Amniotic epithelial cell (primary cell): ENCODE results near the gene ATP10A.
"Not testable (repeated sequence)": the region's sequence is repeated elsewhere in the genome, so short reads cannot be mapped to it uniquely, and the experiment has no call there.

Experiments used
- DNase-seq: peaks from one replicate; pipeline ENCODE4 v3.0.0-alpha.2; 2010; ENCODE audit warnings: low read depth

ATP10A gene

GRCh38 chr15:25649390-25649789 lies 213.7 kb downstream of the ATP10A start:
- no peak for DNase-seq

- DNase-seq, result no peak
Observed at GRCh38 chr15:25643120-25643519, 220.0 kb downstream of the ATP10A start.

- no peak for DNase-seq
Observed at GRCh38 chr15:25641762-25642161, 221.4 kb downstream of the ATP10A start.

DNA sequence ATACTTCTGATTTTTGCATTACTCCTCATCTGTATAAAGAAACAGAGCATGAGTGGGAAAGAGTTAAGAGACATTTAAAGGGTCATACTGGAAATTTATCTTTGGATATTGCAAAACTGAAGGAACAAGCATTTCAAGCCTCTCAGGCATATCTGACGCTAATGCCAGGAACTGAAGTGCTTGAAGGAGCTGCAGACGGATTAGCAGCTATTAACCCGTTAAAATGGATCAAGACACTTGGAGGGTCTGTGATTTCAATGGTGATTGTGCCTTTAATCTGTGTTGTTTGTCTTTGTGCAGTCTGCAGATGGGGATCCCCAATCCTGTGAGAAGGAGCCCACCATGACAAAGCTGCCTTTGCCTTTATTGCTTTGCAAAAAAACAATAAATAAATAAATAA lies 221.8 kb downstream of the ATP10A start:
- DNase-seq, result no peak

DNA sequence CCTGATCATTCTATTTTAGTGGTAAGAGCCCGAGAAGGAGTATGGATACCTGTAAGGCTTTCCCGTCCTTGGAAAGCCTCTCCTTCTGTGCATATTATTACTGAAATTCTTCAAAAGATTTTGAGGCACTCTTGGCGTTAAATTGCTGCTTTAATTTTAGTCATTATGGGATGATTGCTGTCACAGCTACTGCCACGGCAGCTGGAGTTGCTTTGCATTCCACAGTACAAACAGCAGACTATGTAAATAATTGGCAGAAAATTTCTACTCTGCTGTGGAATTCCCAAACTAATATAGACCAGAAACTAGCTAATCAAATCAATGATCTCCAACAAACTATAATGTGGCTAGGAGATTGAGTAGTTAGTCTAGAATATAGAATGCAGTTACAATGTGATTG lies 222.2 kb downstream of the ATP10A start:
- not testable (repeated sequence) for DNase-seq

- no peak for DNase-seq
Observed at GRCh38 chr15:25640381-25640780, 222.7 kb downstream of the ATP10A start.

- not testable (repeated sequence) for DNase-seq
Observed at GRCh38 chr15:25636486-25636885, 226.6 kb downstream of the ATP10A start.

- DNase-seq, result no peak
Observed at GRCh38 chr15:25635191-25635590, 227.9 kb downstream of the ATP10A start.

- DNase-seq, result no peak
Observed at GRCh38 chr15:25633862-25634261, 229.3 kb downstream of the ATP10A start.

DNA sequence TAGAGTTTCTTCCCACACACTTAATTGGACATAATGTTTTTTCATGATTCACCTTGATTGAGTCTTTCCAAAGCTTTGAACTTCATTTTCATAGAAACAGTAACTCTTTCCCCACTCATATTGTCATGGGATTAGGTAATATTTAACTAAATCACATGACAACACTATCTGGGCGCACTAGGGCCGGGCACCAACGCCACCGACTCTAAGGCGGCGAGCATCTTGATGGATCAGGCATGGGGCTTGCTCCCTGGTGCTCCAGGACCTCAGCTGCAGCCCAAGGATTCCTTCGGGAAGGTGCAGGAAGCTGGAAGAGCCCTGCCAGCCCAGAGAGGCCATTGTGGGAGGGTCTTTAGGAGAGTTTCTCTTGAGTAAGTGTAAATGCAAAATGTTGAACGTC lies 231.2 kb downstream of the ATP10A start:
- DNase-seq, result no peak
